ENCODE measurements around the gene TRDMT1. TPM values are rescaled to one million over a fixed set of nuclear protein-coding genes. Genes with fewer than 3 reads are reported as not detected.

The TRDMT1 gene
- total RNA-seq, 2 donors from 2014 or later, result 8.1 to 13.0 TPM

DNA sequence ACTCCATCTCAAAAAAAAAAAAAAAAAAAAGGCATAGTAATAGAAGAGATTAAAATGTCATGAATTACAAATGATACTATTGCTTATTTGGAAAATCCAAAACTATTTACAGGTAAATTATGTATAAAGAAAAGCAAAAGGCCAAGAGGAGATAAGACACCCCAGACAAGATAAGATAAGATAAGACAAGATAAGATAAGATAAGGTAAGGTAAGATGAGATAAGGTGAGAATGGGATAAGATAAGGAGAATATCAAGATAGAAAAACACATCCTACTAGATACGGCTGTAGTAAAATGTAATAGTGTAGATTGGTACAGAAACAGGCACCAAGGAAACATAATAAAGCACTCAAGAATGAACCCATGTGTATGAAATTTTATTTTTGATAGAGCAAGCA is 47.5 kb upstream of the TRDMT1 start:
- H3K4me3 Mint-ChIP-seq, result no peak overlapping the region
- Histone ChIP-seq H3K4me1 (ENCODE audit: control insufficient read depth, insufficient read depth, low read length) (no peaks in the 10 kb centered on the region), H3K27me3 (ENCODE audit: control insufficient read depth, insufficient read depth, low read length, poor library complexity, severe bottlenecking) (no peaks in the 10 kb centered on the region), H3K36me3 (ENCODE audit: control insufficient read depth, insufficient read depth, low read length) (no peaks in the 10 kb centered on the region), H3K27ac (ENCODE audit: low read depth, low read length) (no peak overlapping the region), H3K9me3 (ENCODE audit: control insufficient read depth, low read length) (peaks cover 35% of the 10 kb centered on the region), H3K4me3 (ENCODE audit: low read length) (no peak overlapping the region), H3K9ac (ENCODE audit: extremely low read depth, low read length, poor library complexity, severe bottlenecking) (no peak overlapping the region)
- no peaks in the 10 kb centered on the region for H3K4me1 Mint-ChIP-seq
- peaks cover 32% of the 10 kb centered on the region for H3K9me3 Mint-ChIP-seq
- no peak for DNase-seq
- peaks cover 58% of the 10 kb centered on the region for H3K27me3 Mint-ChIP-seq (ENCODE audit: insufficient read depth)
- no peak for TF ChIP-seq CTCF (conservative IDR thresholded peaks at IDR 0.05)
- no peak overlapping the region for H3K27ac Mint-ChIP-seq
- H3K36me3 Mint-ChIP-seq (ENCODE audit: low read depth), result peaks cover 3% of the 10 kb centered on the region
- WGBS, 2 experiments (ENCODE audit: insufficient coverage in 1 of 2, insufficient read length in 1 of 2), result 100% methylated on average over 1 of the region's 1 CpG; no CpG with 5 or more reads in 1 of the 2 experiments

- Histone ChIP-seq H3K9me3 (ENCODE audit: control insufficient read depth, low read length) (peaks cover 32% of the 10 kb centered on the region), H3K36me3 (ENCODE audit: control insufficient read depth, insufficient read depth, low read length) (no peaks in the 10 kb centered on the region), H3K4me3 (ENCODE audit: low read length) (peak overlapping the region; percentile 50), H3K27ac (ENCODE audit: low read depth, low read length) (no peak overlapping the region), H3K9ac (ENCODE audit: extremely low read depth, low read length, poor library complexity, severe bottlenecking) (no peak overlapping the region), H3K4me1 (ENCODE audit: control insufficient read depth, insufficient read depth, low read length) (no peaks in the 10 kb centered on the region), H3K27me3 (ENCODE audit: control insufficient read depth, insufficient read depth, low read length, poor library complexity, severe bottlenecking) (no peaks in the 10 kb centered on the region)
- Mint-ChIP-seq H3K4me3 (no peak overlapping the region), H3K4me1 (no peaks in the 10 kb centered on the region), H3K36me3 (ENCODE audit: low read depth) (peaks cover 3% of the 10 kb centered on the region), H3K9me3 (peaks cover 30% of the 10 kb centered on the region), H3K27ac (no peak overlapping the region), H3K27me3 (ENCODE audit: insufficient read depth) (peaks cover 45% of the 10 kb centered on the region)
- TF ChIP-seq CTCF (conservative IDR thresholded peaks at IDR 0.05), result no peak
- 97 to 100% methylated on average over 1 of the region's 1 CpG for WGBS, 2 experiments (ENCODE audit: insufficient coverage in 1 of 2, insufficient read length in 1 of 2)
- DNase-seq, result no peak
Measured at GRCh38 chr10:17247210-17247609, 45.7 kb upstream of the TRDMT1 start.

GRCh38 chr10:17244700-17245365 is 43.4 kb upstream of the TRDMT1 start:
- H3K27ac ChIP-seq (ENCODE audit: low read depth, low read length), result no peak overlapping the region
- H3K36me3 ChIP-seq (ENCODE audit: control insufficient read depth, insufficient read depth, low read length), result no peaks in the 10 kb centered on the region
- peaks cover 30% of the 10 kb centered on the region for H3K9me3 Mint-ChIP-seq
- H3K27me3 Mint-ChIP-seq (ENCODE audit: insufficient read depth), result peaks cover 32% of the 10 kb centered on the region
- H3K4me3 ChIP-seq (ENCODE audit: low read length), result no peak overlapping the region
- DNase-seq, result no peak
- H3K4me1 ChIP-seq (ENCODE audit: control insufficient read depth, insufficient read depth, low read length), result no peaks in the 10 kb centered on the region
- H3K9me3 ChIP-seq (ENCODE audit: control insufficient read depth, low read length), result peaks cover 32% of the 10 kb centered on the region
- no peak overlapping the region for H3K27ac Mint-ChIP-seq
- no peak for TF ChIP-seq CTCF (conservative IDR thresholded peaks at IDR 0.05)
- no peaks in the 10 kb centered on the region for H3K27me3 ChIP-seq (ENCODE audit: control insufficient read depth, insufficient read depth, low read length, poor library complexity, severe bottlenecking)
- H3K36me3 Mint-ChIP-seq (ENCODE audit: low read depth), result peaks cover 3% of the 10 kb centered on the region
- no peaks in the 10 kb centered on the region for H3K4me1 Mint-ChIP-seq
- no peak overlapping the region for H3K9ac ChIP-seq (ENCODE audit: extremely low read depth, low read length, poor library complexity, severe bottlenecking)
- H3K4me3 Mint-ChIP-seq, result no peak overlapping the region
